SK-N-SH (cell line): ENCODE data around the gene PADI2. TPM values are rescaled to one million over a fixed set of nuclear protein-coding genes. Genes with fewer than 3 reads are reported as not detected.

ENCODE experiments used
- CTCF ChIA-PET: fragments of 300-600, 350-600 bp; formaldehyde crosslinking; extraction: SDS; loops from one replicate; lab custom pipeline; 2021; lab: Yijun Ruan, JAX
- POLR2A ChIA-PET: fragments of 350-600 bp; sonication (Branson Sonifier 250); formaldehyde crosslinking; extraction: SDS; loops from one replicate; lab custom pipeline; 2020; ENCODE audit warnings: antibody characterized with exemption, inconsistent platforms; lab: Yijun Ruan, JAX
- DNase-seq: peaks from one replicate; pipeline ENCODE4 v3.0.0; 2012
- H2AFZ ChIP-seq: fragments of 200-600 bp; sonication (generic); 2 replicates; pipeline ENCODE4 v1.8.1; 2016; ENCODE audit warnings: antibody characterized with exemption, mild to moderate bottlenecking, low read depth
- H3F3A ChIP-seq: fragments of 200-600 bp; sonication (generic); replicated peaks from 2 replicates; pipeline ENCODE3; 2016; ENCODE audit warnings: antibody characterized with exemption, mild to moderate bottlenecking; ENCODE audit not compliant: insufficient read depth
- H3K27ac ChIP-seq, 2 experiments: fragments of 200-500 bp in 1 of 2; fragments of 200-600 bp in 1 of 2; sonication (Bioruptor generic) in 1 of 2; sonication (generic), shearing (Covaris generic) in 1 of 2; 2 replicates each; pipeline versions ENCODE4 v1.5.1 to v1.6.1; 2014 to 2016; ENCODE audit warnings: low read depth in 2 of 2, inconsistent platforms in 1 of 2, low read length in 1 of 2, mild to moderate bottlenecking in 1 of 2, mixed read lengths in 1 of 2
- H3K27me3 ChIP-seq: fragments of 200-600 bp; sonication (generic), shearing (Covaris generic); 2 replicates; pipeline ENCODE4 v1.6.1; 2016; ENCODE audit warnings: mixed run types; ENCODE audit not compliant: insufficient read depth
- H3K36me3 ChIP-seq, 2 experiments: fragments of 200-500 bp in 1 of 2; fragments of 200-600 bp in 1 of 2; sonication (Bioruptor generic) in 1 of 2; sonication (generic) in 1 of 2; replicated peaks in 1 of 2; 2 replicates each; pipeline versions ENCODE3 to v1.5.1; 2014 to 2016; ENCODE audit warnings: low read length in 1 of 2, mild to moderate bottlenecking in 1 of 2; ENCODE audit not compliant: insufficient read depth in 2 of 2, control insufficient read depth in 1 of 2
- H3K4me1 ChIP-seq, 2 experiments: fragments of 200-500 bp in 1 of 2; fragments of 200-600 bp in 1 of 2; sonication (Bioruptor generic) in 1 of 2; sonication (generic), shearing (Covaris generic) in 1 of 2; 2 replicates each; pipeline versions ENCODE4 v1.5.1 to v1.6.1; 2014 to 2016; ENCODE audit warnings: low read depth in 1 of 2, low read length in 1 of 2, mixed run types in 1 of 2; ENCODE audit not compliant: insufficient read depth in 2 of 2, control insufficient read depth in 1 of 2
- H3K4me2 ChIP-seq: fragments of 200-600 bp; sonication (generic), shearing (Covaris generic); 2 replicates; pipeline ENCODE4 v1.6.1; 2017; ENCODE audit warnings: mixed run types
- H3K4me3 ChIP-seq, 2 experiments: fragments of 200-500 bp in 1 of 2; fragments of 200-600 bp in 1 of 2; sonication (Bioruptor generic) in 1 of 2; sonication (generic), shearing (Covaris generic) in 1 of 2; 2 replicates each; pipeline versions ENCODE4 v1.5.1 to v1.8.1; 2014 to 2016; ENCODE audit warnings: low read depth in 2 of 2, inconsistent platforms in 1 of 2, low read length in 1 of 2, mild to moderate bottlenecking in 1 of 2, mixed read lengths in 1 of 2, moderate library complexity in 1 of 2
- H3K79me2 ChIP-seq: fragments of 200-600 bp; sonication (generic); 2 replicates; pipeline ENCODE4 v1.8.1; 2017; ENCODE audit warnings: mild to moderate bottlenecking; ENCODE audit not compliant: insufficient read depth
- H3K9ac ChIP-seq: fragments of 200-600 bp; sonication (generic); 2 replicates; pipeline ENCODE4 v1.6.1; 2017; ENCODE audit warnings: mixed run types
- H3K9me2 ChIP-seq: fragments of 200-600 bp; sonication (generic); 2 replicates; pipeline ENCODE4 v1.6.1; 2017; ENCODE audit warnings: mixed run types
- H3K9me3 ChIP-seq: fragments of 200-600 bp; sonication (generic); 2 replicates; pipeline ENCODE4 v1.6.1; 2017; ENCODE audit warnings: mixed run types, mild to moderate bottlenecking, moderate library complexity
- H4K20me1 ChIP-seq: fragments of 200-600 bp; sonication (generic); 2 replicates; pipeline ENCODE4 v1.6.1; 2017; ENCODE audit warnings: mild to moderate bottlenecking, mixed run types; ENCODE audit not compliant: insufficient read depth
- CHD2 ChIP-seq: fragments of 150-350 bp; IDR thresholded peaks from 2 replicates; pipeline ENCODE4 v1.6.1; 2018; ENCODE audit warnings: low read length; ENCODE audit not compliant: partially characterized antibody
- EZH2phosphoT487 ChIP-seq: fragments of 200-600 bp; sonication (generic); IDR thresholded peaks from 2 replicates; pipeline ENCODE4 v1.6.1; 2017; ENCODE audit warnings: low read depth, mixed run types, mild to moderate bottlenecking, antibody characterized with exemption, moderate library complexity, borderline replicate concordance
- FOSL2 ChIP-seq: IDR thresholded peaks from 2 replicates; pipeline ENCODE4 v1.4.0; 2012; ENCODE audit warnings: low read depth, mild to moderate bottlenecking, moderate library complexity, borderline replicate concordance
- FOXM1 ChIP-seq: IDR thresholded peaks from 2 replicates; pipeline ENCODE4 v1.4.0; 2012; ENCODE audit warnings: low read depth, mild to moderate bottlenecking
- GABPA ChIP-seq: IDR thresholded peaks from 2 replicates; pipeline ENCODE4 v1.4.0; 2012; ENCODE audit warnings: low read depth, mild to moderate bottlenecking
- TAF1 ChIP-seq: IDR thresholded peaks from 2 replicates; pipeline ENCODE4 v1.6.1; 2012; ENCODE audit warnings: low read depth, mild to moderate bottlenecking, low read length, moderate library complexity, borderline replicate concordance
- WGBS: methylation state at CpG from one replicate; pipeline ENCODE4 v1.1.6; 2017; ENCODE audit warnings: low lambda C conversion rate; 5-methylcytosine and 5-hydroxymethylcytosine counted together
- polyA plus RNA-seq, 3 experiments: library from polyadenylated mRNA; depleted of rRNA; stranded (reverse); fragments of >200 nt; gene quantifications; 2 replicates each; pipeline ENCODE4 v1.2.3, GENCODE V29; 2012
- TF ChIP-seq, protein P1 (sequence below): IDR thresholded peaks from 2 replicates; pipeline ENCODE4 v1.6.1; 2012; ENCODE audit warnings: mild to moderate bottlenecking, low read depth, low read length, moderate library complexity
- TF ChIP-seq, protein P2 (sequence below): fragments of 150-350 bp; IDR thresholded peaks from 2 replicates; pipeline ENCODE4 v1.6.1; 2017; ENCODE audit warnings: antibody characterized with exemption, low read length, low read depth, borderline replicate concordance
- TF ChIP-seq, protein P3 (sequence below): IDR thresholded peaks from 2 replicates; pipeline ENCODE4 v1.4.0; 2012; ENCODE audit warnings: low read depth, borderline replicate concordance

PADI2 gene
- polyA plus RNA-seq, 1 of the 3 experiments (the other 2 are of a cell fraction), result 0.58 TPM

DNA sequence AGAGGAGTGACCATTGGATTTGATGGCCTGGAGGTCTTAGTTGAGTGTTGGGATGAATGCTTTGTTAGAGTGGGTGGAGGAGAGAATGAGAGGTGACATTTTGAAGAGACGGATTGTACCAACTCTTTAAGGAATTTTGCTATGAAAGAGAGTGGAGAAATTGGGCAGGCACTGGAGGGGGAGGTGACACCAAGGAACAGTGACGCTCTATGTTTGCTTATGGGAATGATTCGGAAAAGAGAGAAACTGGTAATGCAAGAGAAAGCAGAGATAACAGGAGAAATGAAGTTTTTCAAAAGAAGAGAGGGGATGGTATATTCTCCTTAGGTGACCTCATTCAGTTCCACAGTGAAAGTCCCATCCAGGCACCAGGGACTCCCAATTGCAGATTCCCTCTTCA, 24.5 kb upstream of the PADI2 start:
- CTCF ChIA-PET, result no interaction called here

More for the DNA sequence above, 24.5 kb upstream of the PADI2 start:
- Histone ChIP-seq H3K4me2 (no peak overlapping the region), H3K27ac (no peak overlapping the region), H3K36me3 (no peaks in the 10 kb centered on the region), H4K20me1 (no peaks in the 10 kb centered on the region), H3K9me2 (no peaks in the 10 kb centered on the region), H3K4me1 (no peaks in the 10 kb centered on the region), H3K9ac (no peak overlapping the region), H3K4me3 (no peak overlapping the region), H3K27me3 (no peaks in the 10 kb centered on the region), H2AFZ (no peak overlapping the region), H3K9me3 (no peaks in the 10 kb centered on the region), H3F3A (no peaks in the 10 kb centered on the region), H3K79me2 (no peaks in the 10 kb centered on the region)
- DNase-seq, result no peak
- WGBS, result 69% methylated on average over 3 of the region's 3 CpGs
- POLR2A ChIA-PET, result no interaction called here
- TF ChIP-seq FOSL2 (no peak), EZH2phosphoT487 (no peak), TAF1 (no peak), FOXM1 (no peak), GABPA (no peak), CHD2 (no peak)
- TF ChIP-seq, protein P1, sequence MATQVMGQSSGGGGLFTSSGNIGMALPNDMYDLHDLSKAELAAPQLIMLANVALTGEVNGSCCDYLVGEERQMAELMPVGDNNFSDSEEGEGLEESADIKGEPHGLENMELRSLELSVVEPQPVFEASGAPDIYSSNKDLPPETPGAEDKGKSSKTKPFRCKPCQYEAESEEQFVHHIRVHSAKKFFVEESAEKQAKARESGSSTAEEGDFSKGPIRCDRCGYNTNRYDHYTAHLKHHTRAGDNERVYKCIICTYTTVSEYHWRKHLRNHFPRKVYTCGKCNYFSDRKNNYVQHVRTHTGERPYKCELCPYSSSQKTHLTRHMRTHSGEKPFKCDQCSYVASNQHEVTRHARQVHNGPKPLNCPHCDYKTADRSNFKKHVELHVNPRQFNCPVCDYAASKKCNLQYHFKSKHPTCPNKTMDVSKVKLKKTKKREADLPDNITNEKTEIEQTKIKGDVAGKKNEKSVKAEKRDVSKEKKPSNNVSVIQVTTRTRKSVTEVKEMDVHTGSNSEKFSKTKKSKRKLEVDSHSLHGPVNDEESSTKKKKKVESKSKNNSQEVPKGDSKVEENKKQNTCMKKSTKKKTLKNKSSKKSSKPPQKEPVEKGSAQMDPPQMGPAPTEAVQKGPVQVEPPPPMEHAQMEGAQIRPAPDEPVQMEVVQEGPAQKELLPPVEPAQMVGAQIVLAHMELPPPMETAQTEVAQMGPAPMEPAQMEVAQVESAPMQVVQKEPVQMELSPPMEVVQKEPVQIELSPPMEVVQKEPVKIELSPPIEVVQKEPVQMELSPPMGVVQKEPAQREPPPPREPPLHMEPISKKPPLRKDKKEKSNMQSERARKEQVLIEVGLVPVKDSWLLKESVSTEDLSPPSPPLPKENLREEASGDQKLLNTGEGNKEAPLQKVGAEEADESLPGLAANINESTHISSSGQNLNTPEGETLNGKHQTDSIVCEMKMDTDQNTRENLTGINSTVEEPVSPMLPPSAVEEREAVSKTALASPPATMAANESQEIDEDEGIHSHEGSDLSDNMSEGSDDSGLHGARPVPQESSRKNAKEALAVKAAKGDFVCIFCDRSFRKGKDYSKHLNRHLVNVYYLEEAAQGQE, result no peak
- TF ChIP-seq, protein P2, sequence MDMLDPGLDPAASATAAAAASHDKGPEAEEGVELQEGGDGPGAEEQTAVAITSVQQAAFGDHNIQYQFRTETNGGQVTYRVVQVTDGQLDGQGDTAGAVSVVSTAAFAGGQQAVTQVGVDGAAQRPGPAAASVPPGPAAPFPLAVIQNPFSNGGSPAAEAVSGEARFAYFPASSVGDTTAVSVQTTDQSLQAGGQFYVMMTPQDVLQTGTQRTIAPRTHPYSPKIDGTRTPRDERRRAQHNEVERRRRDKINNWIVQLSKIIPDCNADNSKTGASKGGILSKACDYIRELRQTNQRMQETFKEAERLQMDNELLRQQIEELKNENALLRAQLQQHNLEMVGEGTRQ, result no peak
- TF ChIP-seq, protein P3, sequence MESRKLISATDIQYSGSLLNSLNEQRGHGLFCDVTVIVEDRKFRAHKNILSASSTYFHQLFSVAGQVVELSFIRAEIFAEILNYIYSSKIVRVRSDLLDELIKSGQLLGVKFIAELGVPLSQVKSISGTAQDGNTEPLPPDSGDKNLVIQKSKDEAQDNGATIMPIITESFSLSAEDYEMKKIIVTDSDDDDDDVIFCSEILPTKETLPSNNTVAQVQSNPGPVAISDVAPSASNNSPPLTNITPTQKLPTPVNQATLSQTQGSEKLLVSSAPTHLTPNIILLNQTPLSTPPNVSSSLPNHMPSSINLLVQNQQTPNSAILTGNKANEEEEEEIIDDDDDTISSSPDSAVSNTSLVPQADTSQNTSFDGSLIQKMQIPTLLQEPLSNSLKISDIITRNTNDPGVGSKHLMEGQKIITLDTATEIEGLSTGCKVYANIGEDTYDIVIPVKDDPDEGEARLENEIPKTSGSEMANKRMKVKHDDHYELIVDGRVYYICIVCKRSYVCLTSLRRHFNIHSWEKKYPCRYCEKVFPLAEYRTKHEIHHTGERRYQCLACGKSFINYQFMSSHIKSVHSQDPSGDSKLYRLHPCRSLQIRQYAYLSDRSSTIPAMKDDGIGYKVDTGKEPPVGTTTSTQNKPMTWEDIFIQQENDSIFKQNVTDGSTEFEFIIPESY, result no peak
